ENCODE data around the gene RRP1B.
A peak's percentile ranks its signal among the peaks of the same experiment; 100 is the strongest.
"Not testable (repeated sequence)": the region's sequence is repeated elsewhere in the genome, so short reads cannot be mapped to it uniquely, and the experiment has no call there.

The RRP1B gene, protein sequence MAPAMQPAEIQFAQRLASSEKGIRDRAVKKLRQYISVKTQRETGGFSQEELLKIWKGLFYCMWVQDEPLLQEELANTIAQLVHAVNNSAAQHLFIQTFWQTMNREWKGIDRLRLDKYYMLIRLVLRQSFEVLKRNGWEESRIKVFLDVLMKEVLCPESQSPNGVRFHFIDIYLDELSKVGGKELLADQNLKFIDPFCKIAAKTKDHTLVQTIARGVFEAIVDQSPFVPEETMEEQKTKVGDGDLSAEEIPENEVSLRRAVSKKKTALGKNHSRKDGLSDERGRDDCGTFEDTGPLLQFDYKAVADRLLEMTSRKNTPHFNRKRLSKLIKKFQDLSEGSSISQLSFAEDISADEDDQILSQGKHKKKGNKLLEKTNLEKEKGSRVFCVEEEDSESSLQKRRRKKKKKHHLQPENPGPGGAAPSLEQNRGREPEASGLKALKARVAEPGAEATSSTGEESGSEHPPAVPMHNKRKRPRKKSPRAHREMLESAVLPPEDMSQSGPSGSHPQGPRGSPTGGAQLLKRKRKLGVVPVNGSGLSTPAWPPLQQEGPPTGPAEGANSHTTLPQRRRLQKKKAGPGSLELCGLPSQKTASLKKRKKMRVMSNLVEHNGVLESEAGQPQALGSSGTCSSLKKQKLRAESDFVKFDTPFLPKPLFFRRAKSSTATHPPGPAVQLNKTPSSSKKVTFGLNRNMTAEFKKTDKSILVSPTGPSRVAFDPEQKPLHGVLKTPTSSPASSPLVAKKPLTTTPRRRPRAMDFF

DNA sequence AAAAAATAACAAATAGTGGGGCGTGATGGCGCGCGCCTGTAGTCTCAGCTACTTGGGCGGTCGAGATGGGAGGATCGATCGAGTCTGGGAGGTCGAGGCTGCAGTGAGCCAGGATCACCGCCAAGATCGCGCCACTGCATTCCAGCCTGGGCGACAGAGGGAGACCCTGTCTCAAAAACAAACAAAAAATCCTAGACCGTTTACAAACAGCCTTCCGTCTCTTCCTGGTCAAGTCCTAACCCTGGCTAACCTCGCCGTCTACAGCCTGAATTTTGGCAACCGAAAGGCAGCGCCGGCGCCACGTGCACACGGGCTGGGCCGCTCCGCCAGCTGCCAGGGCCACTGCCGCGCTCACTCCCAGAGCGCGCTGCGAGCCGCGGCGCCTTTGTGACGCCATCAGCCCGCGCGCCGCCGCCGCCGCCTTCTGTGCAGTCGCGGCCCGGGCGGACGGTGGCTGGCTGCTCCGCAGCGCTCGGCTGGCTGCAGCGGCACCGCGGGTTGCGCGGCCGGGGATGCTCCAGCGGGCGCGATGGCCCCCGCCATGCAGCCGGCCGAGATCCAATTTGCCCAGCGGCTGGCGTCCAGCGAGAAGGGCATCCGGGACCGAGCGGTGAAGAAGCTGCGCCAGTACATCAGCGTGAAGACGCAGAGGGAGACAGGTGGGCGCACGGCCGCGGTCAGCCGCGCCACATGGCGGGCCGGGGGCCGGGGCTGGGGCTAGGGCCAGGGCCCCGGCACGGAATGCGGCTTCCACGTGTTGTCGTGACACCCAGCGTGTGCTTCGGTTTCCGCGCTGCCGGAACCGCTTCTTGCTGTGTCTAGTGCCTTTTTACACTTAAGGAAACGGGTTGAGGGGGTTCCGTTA, at the start of gene RRP1B, which contains the start of gene HSF2BP:
Gene RRP1B, plus strand, starts transcription at position 425 of the 865 bp plus-strand sequence. Its CDS starts 105 bp downstream, at position 530.
Gene HSF2BP, minus strand, starts transcription at position 353 of the 865 bp plus-strand sequence. CDS start 1,392 bp downstream, outside the sequence.
- DNase-seq, result peak; percentile 56 to 91

DNA sequence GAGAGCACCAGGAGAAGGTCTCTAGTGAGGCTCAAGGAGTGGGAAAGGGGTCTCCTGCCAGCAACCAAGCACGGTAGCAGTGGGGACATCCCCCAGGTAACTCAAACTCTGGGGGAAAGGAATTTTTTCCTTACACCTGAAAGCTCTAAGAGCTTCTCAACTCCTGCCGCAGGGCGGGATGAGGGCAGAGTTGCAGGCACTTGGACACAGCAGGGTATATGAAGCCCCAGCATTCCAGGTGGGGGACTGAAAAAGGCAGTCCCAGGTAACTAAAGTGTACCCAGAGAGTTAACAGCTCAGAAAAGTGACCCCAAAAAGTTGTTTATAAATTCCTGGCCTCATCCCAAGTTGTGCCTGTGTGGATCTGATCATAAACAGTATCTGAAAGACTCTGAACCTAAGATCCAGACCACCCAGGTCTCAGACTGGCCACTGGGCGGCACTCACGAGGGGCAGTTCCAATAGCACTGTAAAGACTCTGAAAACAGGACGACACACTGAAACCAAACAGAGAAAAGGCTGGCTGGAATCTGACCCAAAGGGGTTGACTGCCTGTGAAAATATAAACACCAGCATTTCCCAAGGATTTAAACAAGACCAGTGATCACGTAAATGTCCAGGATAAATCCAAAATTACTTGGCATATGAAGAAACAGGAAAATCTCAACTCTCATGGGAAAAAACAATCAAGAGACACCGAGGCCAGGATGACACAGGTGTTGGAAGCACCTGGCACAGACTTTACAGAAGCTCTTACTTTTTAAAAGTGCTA, 47.6 kb upstream of the RRP1B start:
- DNase-seq, result peak in 1 of 2 experiments; percentile 34

DNA sequence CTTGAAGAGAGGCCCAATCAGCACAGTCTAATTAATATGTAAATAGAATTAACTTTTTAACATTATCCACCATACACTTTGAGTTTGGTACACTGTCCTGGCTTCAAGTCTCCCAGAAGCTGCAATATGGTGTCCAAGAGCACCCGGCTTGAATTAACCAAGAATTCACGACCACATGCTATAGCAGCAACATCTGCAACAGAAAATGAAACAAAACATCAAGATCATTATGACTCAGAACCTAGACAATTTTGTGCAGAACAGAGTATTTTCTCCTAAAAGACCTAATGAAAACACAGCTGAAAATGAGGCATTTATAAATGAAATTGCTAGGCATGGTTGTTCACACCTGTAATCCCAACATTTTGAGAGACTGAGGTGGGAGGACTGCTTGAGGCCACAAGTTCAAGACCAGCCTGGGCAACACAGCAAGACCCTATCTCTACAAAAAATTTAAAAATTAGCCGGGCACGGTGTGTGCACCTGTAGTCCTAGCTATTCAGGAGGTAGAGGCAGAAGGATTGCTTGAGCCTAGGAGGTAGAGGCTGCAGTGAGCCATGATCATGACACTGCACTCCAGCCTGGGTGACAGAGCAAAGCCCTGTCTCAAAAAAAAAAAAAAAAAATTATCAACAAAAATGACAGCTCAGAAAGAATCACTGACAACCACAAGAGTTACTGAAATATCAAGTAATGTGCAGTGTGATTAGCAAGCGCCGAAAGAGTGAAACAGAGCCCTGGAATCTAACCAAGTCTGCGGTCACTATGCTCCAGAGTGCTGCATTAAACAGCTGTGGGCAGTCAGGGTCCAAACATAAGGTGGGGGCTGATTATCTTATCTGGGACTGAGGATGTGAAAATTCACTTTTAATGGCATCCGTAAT, 45.4 kb upstream of the RRP1B start:
- DNase-seq, result no peak

DNA sequence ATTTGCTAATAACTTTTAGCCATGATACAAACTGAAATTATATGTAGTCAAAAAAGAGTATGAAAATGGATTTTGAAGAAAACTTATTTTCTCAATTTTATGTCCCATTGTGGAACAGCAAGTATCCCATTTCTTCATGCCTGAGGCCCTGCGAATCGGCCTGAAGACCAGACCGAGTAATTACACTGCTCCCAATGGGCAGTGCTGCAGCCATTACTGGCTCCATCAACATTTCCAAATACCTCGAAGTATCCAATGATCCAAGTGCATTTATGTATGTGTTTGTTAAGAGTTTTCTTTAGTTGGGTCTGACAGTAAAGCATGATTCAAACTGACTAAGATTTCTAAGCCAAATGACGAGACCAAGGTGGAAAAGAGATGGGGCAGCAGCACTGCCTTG, 44.5 kb upstream of the RRP1B start:
- no peak for DNase-seq

DNA sequence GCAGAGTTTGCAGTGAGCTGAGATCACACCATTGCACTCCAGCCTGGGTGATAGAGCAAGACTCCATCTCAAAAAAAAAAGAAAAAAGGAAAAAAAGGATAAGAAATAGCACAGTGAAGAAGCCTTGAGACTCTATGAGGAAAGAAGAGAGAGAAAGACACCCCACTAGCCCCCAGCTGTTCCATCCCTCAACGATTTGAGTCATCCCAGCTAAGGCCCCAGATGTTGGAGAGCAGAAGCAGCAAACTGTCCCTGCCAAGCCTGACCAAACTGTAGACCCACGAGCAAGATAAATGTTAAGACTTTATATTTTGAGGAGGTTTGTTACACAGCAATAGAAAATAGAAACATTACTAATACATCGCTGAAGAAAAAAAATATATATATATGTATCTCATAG, 42.5 kb upstream of the RRP1B start:
- DNase-seq, result not testable (repeated sequence)

DNA sequence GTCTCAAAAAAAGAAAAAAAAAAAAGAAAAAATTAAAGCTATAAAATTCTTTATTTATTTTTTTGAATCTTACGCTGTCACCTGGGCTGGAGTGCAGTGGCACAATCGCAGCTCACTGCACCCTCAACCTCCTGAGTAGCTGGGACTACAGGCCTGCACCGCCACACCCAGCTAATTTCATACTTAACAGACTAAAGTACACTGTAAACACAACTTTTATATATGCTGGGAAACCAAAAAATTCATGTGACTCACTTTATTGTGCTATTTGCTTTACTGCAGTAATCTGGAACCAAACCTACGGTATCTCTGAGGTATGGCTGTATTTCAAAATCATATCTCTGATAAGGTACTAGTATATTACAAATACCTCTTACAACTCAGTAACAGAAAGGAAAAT, 40.4 kb upstream of the RRP1B start:
- DNase-seq, result no peak

DNA sequence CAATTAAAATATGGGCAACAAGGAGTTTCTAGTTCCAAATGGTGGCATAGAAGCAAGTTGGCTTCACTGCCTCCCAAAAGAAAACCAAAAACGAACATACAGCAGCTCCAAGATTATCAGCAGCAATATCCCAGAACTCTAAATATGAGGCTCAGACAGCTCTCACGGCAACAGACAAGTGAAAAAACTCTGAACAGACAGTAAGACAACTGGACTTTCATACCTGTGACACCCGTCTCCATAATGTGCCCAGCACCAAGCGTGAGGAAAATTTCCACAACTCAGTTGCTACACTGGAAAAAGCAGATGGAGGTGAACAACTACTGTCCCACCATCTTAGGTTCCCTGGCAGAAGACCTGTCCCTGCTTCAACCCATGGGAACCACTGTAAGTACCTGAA, 40.0 kb upstream of the RRP1B start:
- DNase-seq, result no peak

DNA sequence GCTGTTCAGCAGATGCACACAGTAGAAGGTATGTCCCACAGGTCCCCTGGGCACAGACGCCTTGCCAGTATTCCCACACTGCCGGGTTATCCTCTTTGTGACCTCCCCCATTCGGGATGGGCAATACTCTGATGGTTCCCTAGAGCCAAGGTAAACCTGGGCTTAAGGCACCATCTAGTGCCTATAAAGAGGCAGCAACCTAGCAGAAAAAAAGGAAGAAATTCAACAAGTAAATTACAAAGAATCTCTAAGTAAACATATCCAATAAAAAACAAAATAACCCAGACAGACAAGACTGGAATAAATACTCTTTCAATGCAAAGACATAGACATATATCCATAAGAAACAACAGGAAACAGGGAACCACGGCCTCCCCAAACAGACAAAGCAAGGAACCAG, 39.5 kb upstream of the RRP1B start:
- no peak for DNase-seq

DNA sequence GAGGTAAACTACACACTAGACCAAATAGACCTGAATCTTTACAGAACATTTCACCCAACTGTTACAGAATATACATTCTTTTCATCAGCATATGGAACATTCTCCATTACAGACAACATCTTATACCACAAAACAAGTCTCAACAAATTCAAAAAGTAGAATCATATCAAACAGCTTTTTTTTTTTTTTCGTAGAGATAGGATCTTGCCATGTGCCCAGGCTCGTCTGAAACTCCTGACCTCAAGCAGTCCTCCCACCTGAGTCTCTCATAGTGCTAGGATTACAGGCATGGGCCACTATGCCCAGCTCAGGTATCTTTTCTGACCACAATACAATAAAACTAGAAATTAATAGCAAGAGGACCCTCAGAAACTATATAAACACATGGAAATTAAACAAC, 36.6 kb upstream of the RRP1B start:
- DNase-seq, result no peak

DNA sequence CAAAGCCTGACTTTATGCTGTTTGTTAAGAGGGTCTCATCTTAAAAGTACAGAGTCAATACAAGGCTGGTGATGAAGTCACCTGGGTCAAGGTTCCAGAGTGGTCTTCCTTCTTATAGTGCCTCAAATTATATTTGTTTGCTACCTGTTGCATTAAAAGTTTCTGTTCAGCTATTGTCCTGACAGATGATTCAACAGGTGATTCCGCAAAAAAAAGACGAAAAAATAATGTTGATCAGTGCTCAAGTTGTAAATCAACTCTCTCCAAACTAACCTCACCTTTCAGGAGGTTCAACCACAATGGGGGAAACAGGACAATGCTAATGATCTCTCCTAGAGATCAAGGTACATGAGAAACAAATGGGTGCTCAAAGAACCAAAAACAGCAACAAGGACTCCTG, 35.8 kb upstream of the RRP1B start:
- no peak for DNase-seq

DNA sequence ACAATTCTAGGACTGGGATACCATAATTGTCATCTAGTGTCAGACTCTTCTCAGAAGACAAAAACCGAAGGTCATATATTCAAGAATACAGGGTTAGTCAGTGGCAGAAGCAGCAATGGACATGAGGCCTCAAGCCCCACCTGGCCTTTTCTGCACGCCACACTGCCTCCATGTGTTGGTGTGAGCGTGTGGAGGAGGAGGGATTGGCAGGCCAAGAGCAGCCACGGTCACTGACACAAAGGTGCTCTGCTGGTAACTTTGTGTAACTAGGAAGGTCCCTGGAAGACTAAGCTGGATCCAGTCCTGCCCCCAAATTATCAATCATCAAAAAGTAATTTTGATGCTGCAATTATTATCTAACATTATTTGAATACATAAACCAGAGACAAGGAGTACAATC, 35.0 kb upstream of the RRP1B start:
- DNase-seq, result no peak

DNA sequence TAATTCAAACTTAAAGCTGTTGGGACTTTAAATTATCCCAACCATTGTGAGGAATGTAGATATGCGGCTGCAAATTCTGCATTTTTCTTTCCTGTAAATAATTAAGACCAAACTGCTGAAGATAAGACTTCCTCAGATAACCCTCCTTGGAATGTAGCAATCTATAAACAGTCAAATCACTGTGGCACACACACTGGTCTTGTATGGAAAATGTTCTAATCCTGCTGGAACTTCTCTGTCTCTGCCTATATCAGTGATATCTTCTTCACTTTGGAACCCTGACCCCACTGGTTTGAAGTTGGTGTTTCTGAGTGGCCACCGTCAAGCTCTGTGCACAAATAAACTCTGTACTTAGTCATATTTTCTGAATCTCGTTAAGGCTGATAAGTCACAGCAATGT, 33.0 kb upstream of the RRP1B start:
- DNase-seq, result no peak

DNA sequence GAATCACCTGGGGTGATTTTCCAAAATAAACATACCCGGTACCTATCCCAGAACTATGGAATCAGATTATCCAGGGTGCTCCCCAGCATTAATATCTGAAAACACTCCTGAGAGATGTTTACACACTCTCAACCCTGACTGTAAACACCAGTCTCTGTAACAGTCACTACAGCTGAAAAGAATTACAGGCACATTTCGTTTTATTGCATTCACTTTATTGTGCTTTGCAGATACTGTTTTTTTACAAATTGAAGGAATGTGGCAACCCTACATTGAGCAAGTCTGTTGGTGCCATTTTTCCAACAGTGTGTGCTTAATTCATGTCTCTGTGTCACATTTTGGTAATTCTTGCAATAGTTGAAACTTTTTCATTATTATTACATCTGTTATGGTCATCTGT, 31.8 kb upstream of the RRP1B start:
- DNase-seq, result no peak

DNA sequence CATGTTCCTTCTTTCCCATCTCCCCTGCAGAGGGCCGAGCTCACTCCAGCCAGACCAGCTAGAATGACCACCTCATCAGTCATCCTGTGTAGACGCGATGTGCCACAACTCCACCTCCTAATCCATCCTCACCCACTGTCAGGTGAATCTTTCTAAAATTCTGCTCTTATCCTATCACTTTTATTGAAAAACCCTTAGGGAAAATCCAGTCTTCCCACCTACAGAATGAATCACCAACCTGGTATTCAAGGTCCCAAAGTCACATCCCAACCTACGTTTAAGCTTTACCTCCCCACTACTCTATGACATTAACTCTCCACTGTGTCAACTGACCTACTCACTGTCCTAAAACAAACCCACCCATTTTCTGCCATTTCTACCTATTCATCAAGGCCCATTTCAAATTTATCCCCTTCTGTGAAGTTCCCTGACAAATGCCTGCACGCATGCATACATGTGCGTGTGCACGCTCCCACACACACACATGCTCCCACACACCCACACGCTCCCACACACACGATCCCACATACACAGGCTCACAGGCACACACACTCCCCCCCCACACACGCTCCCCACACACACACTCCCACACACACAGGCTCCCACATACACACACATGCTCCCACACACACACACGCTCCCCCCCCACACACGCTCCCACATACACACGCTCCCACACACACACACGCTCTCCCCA, 27.8 kb upstream of the RRP1B start:
- no peak for DNase-seq

DNA sequence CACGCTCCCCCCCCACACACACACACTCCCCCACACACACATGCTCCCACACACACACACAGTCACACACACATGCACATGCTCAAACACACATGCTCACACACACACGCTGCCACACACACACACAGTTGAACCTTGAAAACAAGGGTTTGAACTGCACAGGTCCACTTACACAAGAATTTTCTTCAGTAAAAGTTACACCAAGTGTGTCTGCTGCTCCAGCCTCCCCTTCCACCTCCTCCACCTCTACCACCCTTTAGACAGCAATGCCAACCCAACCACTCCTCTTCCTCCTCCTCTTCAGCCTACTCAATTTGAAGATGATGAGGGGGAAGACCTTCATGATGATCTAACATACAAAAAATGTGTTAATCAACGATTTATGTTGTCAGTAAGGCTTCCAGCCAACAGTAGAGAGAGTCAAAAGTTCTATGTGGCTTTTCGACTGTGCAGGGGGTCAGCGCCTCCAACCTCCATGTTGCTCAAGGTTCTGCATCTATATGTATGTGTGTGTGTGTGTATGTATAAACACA, 26.9 kb upstream of the RRP1B start:
- no peak for DNase-seq

DNA sequence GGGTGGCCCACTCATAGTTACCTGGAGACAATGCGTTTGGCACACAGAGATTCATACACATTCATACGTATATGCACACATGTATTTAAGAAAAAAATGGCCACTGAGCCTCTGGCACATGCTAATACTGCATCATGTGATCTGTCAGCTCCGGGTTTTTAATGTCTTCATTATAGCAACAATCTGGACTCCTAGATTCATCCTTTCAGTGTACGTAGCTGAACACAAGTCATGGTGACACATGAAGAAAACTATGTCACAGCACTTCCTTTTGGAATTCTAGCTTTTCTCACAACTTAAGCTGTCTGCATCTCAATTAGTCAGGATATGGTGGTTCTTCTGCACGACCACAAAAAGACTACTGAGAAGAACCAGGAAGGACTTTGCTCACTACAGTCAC, 24.7 kb upstream of the RRP1B start:
- DNase-seq, result no peak

DNA sequence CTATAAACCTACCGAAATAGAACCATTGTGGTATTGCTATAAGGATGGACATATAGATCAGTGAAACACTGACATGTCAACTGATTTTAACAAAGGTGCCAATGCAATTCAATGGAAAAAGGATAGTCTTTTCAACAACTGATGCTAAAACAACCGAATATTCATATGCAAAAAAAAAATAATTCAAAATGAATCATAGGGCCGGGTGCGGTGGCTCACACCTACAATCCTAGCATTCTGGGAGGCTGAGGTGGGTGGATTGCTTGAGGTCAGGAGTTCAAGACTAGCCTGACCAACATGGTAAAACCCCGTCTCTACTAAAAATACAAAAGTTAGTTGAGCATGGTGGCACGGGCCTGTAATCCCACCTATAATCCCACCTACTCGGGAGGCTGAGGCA, 23.9 kb upstream of the RRP1B start:
- DNase-seq, result no peak

DNA sequence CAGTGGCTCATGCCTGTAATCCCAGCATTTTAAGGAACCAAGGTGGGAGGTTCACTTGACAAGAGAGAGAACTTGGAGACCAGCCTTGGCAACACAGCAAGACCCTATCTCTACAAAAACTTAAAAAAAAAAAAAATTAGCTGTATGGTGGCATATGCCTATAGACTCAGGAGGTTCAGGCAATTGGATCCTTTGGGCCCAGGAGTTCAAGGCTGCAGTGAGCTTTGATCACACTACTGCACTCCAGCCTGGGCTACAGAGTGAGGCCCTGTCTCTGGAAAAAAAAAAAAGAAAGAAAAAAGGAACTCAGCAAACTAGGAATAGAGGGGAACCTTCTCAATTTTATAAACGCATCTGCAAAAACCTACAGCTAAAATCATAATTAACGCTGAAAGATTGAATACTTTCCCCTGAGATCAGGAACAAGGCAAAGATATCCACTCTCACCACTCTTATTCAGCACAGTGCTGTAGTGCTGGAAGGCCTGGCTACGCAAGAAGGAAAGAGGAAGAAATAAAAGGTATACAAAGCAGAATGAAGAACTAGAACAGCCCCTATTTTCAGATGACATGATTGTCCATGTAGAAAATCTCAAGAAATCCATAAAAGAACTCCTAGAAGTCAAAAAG, 21.7 kb upstream of the RRP1B start:
- DNase-seq, result no peak

DNA sequence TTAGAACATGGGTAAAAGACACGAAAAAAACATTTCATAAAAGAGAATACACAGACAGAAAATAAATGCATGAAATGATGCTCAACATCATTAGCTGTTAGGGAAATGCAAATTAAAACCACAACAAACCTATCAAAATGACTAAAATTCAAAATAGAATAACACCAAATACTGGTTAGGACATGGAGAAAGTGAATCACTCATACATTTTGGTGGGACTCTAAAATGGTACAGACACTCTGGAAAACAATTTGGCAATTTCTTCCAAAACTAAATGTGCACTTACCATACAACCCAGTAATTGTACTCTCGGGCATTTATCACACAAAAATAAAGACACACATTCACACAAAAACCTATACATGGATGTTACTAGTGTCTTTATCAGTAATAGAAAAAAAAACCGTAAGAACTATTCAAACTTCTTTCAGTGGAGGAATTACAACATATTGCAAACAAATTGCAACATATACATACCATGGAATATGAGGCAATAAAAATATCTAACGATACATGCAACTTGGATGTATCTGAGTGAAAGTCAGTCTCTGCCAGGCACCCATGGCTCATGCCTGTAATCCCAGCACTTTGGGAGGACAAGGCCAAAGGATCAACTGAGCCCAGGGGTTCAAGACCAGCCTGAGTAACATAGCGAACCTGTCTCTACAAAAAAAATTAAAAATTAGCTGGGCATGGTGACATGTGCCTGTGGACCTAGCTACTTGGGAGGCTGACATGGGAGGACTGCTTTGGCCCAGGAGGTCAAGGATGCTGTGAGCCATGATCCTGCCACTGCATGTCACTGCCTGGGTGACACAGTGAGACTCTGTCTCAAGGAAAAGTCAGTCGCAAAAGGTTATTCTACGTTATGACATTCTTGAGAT, 19.6 kb upstream of the RRP1B start:
- no peak for DNase-seq

Measured in NCI-H446 (cell line).